GM18868 (cell line): ENCODE measurements around the gene PRSS16.
"Not testable (repeated sequence)": the region's sequence is repeated elsewhere in the genome, so short reads cannot be mapped to it uniquely, and the experiment has no call there.

Source experiments
- ATAC-seq: cut with Tn5 transposase; IDR thresholded peaks from one replicate; pipeline ENCODE4 v1.9.1; 2021; ENCODE audit warnings: mild to moderate bottlenecking, moderate library complexity; ENCODE audit not compliant: unreplicated experiment

PRSS16 gene, protein sequence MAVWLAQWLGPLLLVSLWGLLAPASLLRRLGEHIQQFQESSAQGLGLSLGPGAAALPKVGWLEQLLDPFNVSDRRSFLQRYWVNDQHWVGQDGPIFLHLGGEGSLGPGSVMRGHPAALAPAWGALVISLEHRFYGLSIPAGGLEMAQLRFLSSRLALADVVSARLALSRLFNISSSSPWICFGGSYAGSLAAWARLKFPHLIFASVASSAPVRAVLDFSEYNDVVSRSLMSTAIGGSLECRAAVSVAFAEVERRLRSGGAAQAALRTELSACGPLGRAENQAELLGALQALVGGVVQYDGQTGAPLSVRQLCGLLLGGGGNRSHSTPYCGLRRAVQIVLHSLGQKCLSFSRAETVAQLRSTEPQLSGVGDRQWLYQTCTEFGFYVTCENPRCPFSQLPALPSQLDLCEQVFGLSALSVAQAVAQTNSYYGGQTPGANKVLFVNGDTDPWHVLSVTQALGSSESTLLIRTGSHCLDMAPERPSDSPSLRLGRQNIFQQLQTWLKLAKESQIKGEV

GRCh38 chr6:27247133-27247836 is at the start of gene PRSS16:
Gene PRSS16 (plus strand): TSS chr6:27247701. CDS start chr6:27247738, 37 bp downstream.
- no peak for ATAC-seq

- no peak for ATAC-seq
Observed at GRCh38 chr6:27205375-27206278, 41.9 kb upstream of the PRSS16 start.

DNA sequence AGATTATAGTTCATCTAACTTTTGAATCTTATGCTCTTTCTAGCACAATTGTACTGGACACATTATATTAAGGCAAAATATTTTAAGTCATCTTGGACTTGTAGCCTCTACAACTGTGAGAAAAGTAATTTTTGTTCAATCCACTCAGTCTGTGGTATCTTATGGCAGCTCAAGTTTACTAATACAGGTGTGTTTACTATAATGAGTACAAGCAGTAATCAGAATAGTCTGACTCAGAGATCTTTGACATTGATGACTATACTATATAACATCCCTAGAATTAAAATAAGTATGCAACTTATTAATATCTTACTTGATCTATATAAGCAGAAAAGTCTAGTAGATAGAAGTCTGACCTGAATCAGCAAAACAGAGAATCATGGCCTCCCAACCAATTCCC is 40.7 kb upstream of the PRSS16 start:
- ATAC-seq, result no peak

DNA sequence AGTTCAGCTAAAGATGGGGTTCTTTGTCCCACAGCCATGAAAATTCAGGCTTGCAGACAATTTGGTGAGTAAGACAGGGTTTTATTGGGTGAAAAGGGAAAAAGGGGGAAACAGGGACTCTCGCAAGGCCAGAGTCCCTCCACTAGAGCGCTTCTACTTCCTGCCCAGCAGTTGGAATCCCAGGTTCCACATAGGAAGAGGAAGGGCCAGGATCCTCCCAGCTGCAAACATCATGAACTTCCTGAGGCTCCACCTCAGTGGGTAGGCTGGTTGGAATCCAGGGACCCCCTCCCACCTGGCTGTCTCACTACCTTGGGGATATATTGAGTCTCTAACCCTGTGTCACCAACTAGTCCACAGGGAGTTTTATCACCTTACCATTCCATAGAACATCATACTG is 39.5 kb upstream of the PRSS16 start:
- no peak for ATAC-seq

DNA sequence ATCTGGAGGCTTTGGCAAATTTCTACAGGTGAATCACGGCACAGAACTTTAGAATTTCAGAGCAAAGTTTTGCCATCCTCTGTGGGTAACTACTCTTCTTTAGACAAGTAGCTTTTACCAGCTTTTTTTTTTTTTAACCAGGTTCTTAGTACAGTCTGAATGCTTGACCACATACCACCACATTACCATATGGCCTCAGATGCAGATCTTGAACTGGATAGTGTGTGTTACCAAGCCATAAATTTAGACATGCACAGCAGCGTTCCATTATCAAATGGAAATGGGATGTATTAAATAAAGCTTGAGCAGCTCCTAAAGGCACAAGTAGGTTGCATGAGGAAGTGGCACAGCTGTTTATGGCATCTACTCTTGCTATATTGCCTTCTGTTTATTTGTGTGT is 38.3 kb upstream of the PRSS16 start:
- no peak for ATAC-seq

DNA sequence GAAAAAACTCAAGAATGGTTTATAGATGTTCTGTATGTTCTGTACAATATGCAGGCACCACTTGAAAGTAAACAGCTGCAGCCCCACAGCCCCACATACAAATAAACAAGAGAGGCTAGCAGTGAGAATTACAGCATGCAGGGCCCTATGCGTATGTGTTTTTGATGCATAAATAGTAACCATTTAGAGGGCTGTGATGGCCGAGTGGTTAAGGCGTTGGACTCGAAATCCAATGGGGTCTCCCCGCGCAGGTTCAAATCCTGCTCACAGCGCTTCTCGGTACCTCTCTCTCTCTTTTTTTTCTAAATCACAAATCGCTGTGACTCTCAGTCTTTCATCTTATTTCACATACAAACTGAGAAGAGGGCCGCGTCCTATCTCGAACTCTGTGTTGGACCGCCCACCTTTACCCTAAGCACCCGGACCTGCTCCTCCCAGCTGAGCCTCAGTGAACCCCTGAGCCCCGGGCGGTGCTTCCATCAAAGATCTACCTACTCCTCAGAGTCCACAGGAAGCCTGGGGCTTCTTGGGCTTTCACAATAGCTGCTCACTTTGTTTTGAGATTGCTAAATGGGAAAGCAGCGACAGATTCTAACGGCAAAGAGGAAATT is 37.7 kb upstream of the PRSS16 start:
- no peak for ATAC-seq

DNA sequence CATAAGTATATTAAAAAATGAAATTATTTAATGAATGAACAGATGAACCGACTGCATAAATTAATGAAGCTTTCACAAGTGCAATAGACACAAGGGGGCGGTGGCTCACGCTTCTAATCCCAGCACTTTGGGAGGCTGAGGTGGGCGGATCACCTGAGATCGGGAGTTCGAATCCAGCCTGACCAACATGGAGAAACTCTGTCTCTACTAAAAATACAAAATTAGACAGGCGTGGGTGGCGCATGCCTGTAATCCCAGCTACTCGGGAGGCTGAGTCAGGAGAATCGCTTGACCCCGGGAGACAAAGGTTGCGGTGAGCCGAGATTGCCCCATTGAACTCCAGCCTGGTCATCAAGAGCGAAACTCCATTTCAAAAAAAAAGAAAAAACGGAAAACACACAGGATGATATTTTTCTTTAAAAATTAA is 34.4 kb upstream of the PRSS16 start:
- ATAC-seq, result not testable (repeated sequence)

- ATAC-seq, result no peak
Observed at GRCh38 chr6:27213544-27214125, 33.9 kb upstream of the PRSS16 start.

DNA sequence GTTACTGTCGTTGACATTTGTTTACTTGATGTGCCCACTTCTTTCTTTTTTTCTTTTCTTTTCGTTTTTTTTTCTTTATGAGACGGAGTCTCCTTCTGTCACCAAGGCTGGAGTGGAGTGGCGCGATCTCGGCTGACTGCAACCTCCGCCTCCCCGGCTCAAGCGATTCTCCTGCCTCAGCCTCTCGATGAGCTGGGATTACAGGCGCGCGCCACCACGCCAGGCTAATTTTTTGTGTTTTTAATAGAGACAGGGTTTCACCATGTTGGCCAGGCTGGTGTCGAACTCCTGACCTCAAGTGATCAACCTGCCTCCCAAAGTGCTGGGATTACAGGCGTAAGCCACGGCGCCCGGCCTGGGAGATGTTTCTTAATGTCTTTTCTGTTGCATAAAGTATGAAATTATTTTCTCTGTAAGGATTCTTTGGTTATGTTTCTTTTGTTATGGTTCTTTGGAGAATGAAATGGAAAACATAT is 33.3 kb upstream of the PRSS16 start:
- ATAC-seq, result no peak

DNA sequence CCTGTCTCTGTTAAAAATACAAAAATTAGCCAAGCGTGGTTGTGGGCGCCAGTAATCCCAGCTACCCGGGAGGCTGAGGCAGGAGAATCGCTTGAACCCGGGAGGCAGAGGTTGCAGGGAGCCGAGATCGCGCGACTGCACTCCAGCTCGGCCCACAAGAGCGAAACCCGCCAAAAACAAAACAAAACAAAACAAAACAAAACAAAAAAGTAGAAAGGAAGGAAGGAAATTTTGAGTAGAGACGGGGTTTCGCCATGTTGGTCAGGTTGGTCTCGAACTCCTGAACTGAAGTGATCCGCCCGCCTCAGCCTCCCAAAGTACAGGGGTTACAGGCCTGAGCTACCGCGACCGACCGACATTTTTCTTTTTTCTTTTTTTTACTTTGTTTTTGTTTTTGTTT is 30.6 kb upstream of the PRSS16 start:
- no peak for ATAC-seq

DNA sequence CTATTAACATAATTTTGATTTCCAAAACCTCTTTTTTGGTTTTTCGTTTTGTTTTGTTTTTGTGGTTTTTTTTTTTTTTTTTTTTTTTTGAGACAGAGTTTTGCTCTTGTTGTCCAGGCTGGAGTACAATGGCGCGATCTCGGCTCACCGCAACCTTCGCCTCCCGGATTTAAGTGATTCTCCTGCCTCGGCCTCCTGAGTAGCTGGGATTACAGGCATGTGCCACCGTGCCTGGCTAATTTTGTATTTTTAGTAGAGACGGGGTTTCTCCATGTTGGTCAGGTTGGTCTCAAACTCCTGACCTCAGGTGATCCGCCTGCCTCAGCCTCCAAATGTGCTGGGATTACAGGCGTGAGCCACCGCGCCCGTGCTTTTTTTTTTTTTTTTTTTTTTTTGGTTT is 24.5 kb upstream of the PRSS16 start:
- ATAC-seq, result not testable (repeated sequence)

GRCh38 chr6:27224729-27225128 is 22.8 kb upstream of the PRSS16 start:
- ATAC-seq, result no peak

- no peak for ATAC-seq
Observed at GRCh38 chr6:27228963-27229477, 18.5 kb upstream of the PRSS16 start.

- no peak for ATAC-seq
Observed at GRCh38 chr6:27230758-27231111, 16.8 kb upstream of the PRSS16 start.

GRCh38 chr6:27234576-27234975 is 12.9 kb upstream of the PRSS16 start:
- no peak for ATAC-seq

DNA sequence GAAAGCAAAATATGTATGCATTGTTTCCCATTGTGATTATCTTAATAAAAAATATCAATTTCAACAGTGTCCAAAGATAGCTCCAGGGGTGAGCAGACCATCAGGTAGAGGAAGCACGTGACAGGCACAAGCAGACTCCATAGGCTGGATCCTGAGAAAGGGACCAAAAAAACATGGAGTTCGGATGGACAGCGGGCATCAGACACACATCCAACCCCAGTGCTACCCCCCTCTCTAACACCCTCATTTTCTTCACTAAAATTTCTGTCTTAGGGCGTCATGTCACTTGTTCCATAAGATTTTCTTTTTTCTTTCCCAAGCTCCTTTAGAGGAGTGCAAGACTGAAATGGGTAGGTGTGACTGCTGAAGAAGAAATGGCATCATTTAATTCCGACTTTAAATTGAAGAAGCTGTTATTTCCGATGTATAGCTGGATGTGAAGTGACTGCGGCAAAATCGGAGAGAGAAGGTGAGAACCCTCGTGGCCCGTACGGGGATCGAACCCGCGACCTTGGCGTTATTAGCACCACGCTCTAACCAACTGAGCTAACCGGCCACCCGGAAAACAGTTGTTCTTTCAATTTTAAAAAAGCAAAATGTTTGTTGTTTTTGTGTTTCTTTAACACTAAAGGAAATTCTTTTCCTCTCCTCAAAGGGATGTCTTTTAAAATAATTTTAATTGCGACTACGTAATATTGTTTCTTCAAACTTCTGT is 10.3 kb upstream of the PRSS16 start:
- ATAC-seq, result no peak

DNA sequence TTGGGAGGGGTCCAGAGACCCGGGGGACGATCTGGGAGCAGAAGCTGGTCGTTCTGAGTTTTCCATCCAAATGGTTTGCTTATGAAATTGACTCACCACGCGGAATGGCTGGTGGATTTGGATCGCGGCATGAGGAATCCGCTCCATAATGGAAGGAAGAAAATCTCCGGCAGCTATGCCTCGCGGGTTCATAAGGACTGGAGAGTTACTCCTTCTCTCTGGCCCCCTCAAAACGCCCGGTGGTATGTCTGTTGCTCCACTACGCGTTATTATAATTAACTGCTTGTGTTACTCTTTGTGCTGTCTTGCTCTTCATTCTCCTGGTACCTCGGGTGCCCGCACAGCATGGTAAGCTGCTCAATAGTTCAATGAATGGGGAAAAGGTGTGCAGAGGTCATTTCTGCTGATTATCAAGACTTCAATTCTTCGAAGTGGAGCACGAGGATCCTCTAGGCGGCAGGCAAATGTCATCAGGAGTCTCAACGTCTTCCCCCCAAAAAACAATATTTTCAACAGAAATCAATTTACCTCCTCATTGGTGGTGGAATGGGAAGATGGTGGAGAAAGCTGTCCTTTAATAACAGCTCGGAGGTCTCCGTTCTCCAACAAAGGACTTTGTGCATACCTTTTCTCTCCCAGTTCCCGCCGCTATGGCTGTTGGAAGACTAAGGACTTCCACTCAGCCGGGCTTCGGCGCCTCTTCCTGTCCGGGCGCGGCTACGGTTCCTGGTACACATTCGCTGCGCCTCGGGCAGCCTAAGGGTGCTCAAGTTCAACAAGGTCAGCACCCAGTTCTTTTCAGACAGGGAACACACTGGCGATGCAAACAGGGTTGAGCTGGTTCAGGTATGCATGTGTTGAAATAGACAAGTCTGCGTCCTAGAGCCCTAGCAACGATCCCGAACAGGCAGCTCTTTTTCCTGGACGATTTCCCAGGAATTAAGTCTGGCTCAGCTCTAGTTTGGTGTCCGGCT is 9.2 kb upstream of the PRSS16 start:
- ATAC-seq, result no peak

GRCh38 chr6:27239258-27239657 is 8.2 kb upstream of the PRSS16 start:
- ATAC-seq, result no peak
